ENCODE data around the gene C11orf54.

The C11orf54 gene

GRCh38 chr11:93741094-93741881, at the start of gene C11orf54, which contains the start of gene TAF1D:
C11orf54 (plus strand) TSS chr11:93741672; CDS start chr11:93747394, 5,722 bp downstream.
TAF1D (minus strand) TSS chr11:93741495; CDS start chr11:93739304, 2,191 bp downstream.
- DNase-seq, result peak; percentile 99

- no peak for DNase-seq
Measured at GRCh38 chr11:93694109-93694508, 47.4 kb upstream of the C11orf54 start.

GRCh38 chr11:93694557-93694956, 46.9 kb upstream of the C11orf54 start:
- no peak for DNase-seq

GRCh38 chr11:93697611-93698010, 43.9 kb upstream of the C11orf54 start:
- DNase-seq, result no peak

- no peak for DNase-seq
Measured at GRCh38 chr11:93700830-93701229, 40.6 kb upstream of the C11orf54 start.

- DNase-seq, result no peak
Measured at GRCh38 chr11:93704237-93704636, 37.2 kb upstream of the C11orf54 start.

GRCh38 chr11:93710239-93710638, 31.2 kb upstream of the C11orf54 start:
- no peak for DNase-seq

GRCh38 chr11:93712678-93713077, 28.8 kb upstream of the C11orf54 start:
- no peak for DNase-seq

- no peak for DNase-seq
Measured at GRCh38 chr11:93715797-93716396, 25.6 kb upstream of the C11orf54 start.

GRCh38 chr11:93717501-93717900, 24.0 kb upstream of the C11orf54 start:
- DNase-seq, result no peak

- DNase-seq, result no peak
Measured at GRCh38 chr11:93718057-93718563, 23.4 kb upstream of the C11orf54 start.

GRCh38 chr11:93719310-93719709, 22.2 kb upstream of the C11orf54 start:
- DNase-seq, result no peak

- DNase-seq, result no peak
Measured at GRCh38 chr11:93720522-93720921, 20.9 kb upstream of the C11orf54 start.

GRCh38 chr11:93724089-93724488, 17.4 kb upstream of the C11orf54 start:
- no peak for DNase-seq

GRCh38 chr11:93727985-93728791, 13.3 kb upstream of the C11orf54 start:
- no peak for DNase-seq

- DNase-seq, result no peak
Measured at GRCh38 chr11:93728792-93729128, 12.7 kb upstream of the C11orf54 start.

- DNase-seq, result no peak
Measured at GRCh38 chr11:93729129-93729616, 12.3 kb upstream of the C11orf54 start.

GRCh38 chr11:93730108-93731107, 11.1 kb upstream of the C11orf54 start:
- no peak for DNase-seq

GRCh38 chr11:93732237-93732892, 9.1 kb upstream of the C11orf54 start:
- DNase-seq, result no peak

- DNase-seq, result no peak
Measured at GRCh38 chr11:93733474-93733873, 8.0 kb upstream of the C11orf54 start.
